Gastrocnemius medialis (tissue), 4 donors: ENCODE data around the gene MGST2. TPM values are rescaled to one million over a fixed set of nuclear protein-coding genes. Genes with fewer than 3 reads are reported as not detected.

Experiments used
- ATAC-seq, 2 donors: fragments of 150-250 bp; one replicate each; pipeline ENCODE4 v1.9.1; 2016
- DNase-seq, 2 donors: peaks; one replicate each; pipeline ENCODE4 v3.0.0-alpha.2; 2019
- H3K27ac ChIP-seq, 4 donors: fragments of 200-600 bp; sonication (generic); 1 replicate in 1 of 4; 2 replicates in 3 of 4; pipeline ENCODE4 v1.5.1; 2016 to 2018; ENCODE audit warnings: mild to moderate bottlenecking in 2 of 4, moderate library complexity in 1 of 4
- H3K27me3 ChIP-seq, 3 donors: fragments of 200-600 bp; sonication (generic) in 2 of 3; 1 replicate in 1 of 3; 2 replicates in 2 of 3; pipeline versions ENCODE4 v1.5.1 to v1.6.0; 2016 to 2019; ENCODE audit warnings: mild to moderate bottlenecking in 1 of 3, moderate library complexity in 1 of 3
- H3K36me3 ChIP-seq, 2 donors: fragments of 200-600 bp; sonication (generic) in 1 of 2; one replicate each; pipeline ENCODE4 v1.5.1; 2017 to 2018
- H3K4me1 ChIP-seq, 2 donors: fragments of 200-600 bp; sonication (generic) in 1 of 2; one replicate each; pipeline ENCODE4 v1.5.1; 2016 to 2017; ENCODE audit warnings: mild to moderate bottlenecking in 2 of 2
- H3K4me3 ChIP-seq, 4 donors: fragments of 200-600 bp; sonication (generic) in 3 of 4; 1 replicate in 1 of 4; 2 replicates in 3 of 4; pipeline ENCODE4 v1.5.1; 2016 to 2019; ENCODE audit warnings: mild to moderate bottlenecking in 2 of 4
- H3K9me3 ChIP-seq, 3 donors: fragments of 200-600 bp; sonication (generic) in 2 of 3; 1 replicate in 1 of 3; 2 replicates in 2 of 3; pipeline ENCODE4 v1.5.1; 2016 to 2019
- POLR2A ChIP-seq, 2 donors: fragments of 450-650 bp; IDR thresholded peaks; one replicate each; pipeline ENCODE4 v1.6.1; 2017; ENCODE audit warnings: antibody characterized with exemption in 2 of 2, mild to moderate bottlenecking in 2 of 2, moderate library complexity in 2 of 2
- in situ Hi-C, 4 donors: fragments of 200-750 bp; cut with MboI; loops; one replicate each; pipeline versions ENCODE4 v1.15.0 to v1.8.0; 2017; ENCODE audit warnings: low sequenced_read_pairs in 4 of 4
- intact Hi-C: fragments of 100-400 bp; cut with DNase I; formaldehyde crosslinking; loops from one replicate; pipeline ENCODE4 v1.15.1; 2023; ENCODE audit warnings: low total_unique reads
- total RNA-seq, 4 donors: library from RNA; depleted of rRNA; stranded (reverse); fragments of >200 nt; gene quantifications; one replicate each; pipeline versions ENCODE4 v1.1.0 to v1.2.3, GENCODE V29; 2016
- TF ChIP-seq, protein P1 (sequence below), 5 experiments: fragments of 450-650 bp in 3 of 5; fragments of 200-600 bp in 2 of 5; sonication (generic) in 2 of 5; IDR thresholded peaks in 4 of 5; conservative IDR thresholded peaks in 1 of 5; 1 replicate in 4 of 5; 2 replicates in 1 of 5; pipeline ENCODE4 v1.5.1; 2016 to 2019; ENCODE audit warnings: antibody characterized with exemption in 5 of 5, mild to moderate bottlenecking in 3 of 5, moderate library complexity in 3 of 5

The MGST2 gene
- 10 to 100 TPM; 17.3 to 38.6 (median 30.9) TPM for total RNA-seq

DNA sequence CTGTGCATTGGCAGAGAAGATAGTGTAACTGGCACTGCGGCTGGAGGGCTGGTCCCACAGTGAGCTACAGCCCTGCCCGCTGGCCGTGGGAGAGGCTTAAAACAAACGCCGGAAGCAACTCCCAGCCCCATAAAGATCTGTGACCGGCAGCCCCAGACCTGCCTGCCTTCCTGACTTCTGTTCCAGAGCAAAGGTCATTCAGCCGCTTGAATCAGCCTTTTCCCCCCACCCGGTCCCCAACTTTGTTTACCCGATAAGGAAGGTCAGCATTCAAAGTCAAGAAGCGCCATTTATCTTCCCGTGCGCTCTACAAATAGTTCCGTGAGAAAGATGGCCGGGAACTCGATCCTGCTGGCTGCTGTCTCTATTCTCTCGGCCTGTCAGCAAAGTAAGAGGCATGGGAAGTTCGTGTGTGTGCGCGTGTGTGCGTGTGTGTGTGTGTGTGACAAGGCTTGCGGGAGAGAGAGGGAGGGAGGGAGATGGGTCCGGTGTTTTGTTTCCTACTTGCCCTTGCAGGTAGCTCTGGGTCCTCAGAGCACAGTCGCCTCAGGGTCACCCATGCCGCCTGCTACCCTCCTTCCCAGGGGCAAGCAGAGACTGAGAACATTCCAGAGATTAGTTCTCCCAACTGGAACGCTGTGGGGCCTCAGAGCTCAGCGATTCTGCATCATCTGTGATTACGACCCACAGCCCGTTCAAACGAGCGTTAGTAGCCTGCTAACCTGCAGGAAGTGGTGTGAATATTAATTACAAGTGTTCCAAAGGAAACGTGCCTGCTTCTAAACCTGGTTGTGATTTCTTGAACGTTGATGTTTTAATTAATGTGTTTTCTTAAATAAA, at the start of gene MGST2:
Gene MGST2, plus strand, starts transcription at position 130 of the 840 bp plus-strand sequence. Its CDS starts 201 bp downstream, at position 331.
- ATAC-seq (peak; percentile 78 to 80), DNase-seq (peak; percentile 57 to 84)
- intact Hi-C loops: loop anchor here (2.0 to 5.0 kb wide), 2 partner anchors 71 to 489 kb away; partner anchors contain the start of gene MAML3
- in situ Hi-C loops: loop anchor here in 2 of 4 donors (10.0 to 25.0 kb wide), 2 partner anchors 69 to 629 kb away; no protein-coding TSS in a partner anchor
- H3K27me3 ChIP-seq: no peaks in the 10 kb centered on the region
- H3K9me3 ChIP-seq: no peaks in the 10 kb centered on the region
- peak within 1 kb of the TSS; percentile 84 to 91 (median 87) for H3K27ac ChIP-seq
- H3K36me3 ChIP-seq: no peaks in the 10 kb centered on the region
- H3K4me3 ChIP-seq: peak within 1 kb of the TSS; percentile 60 to 63 (median 63)
- TF ChIP-seq POLR2A (IDR thresholded peaks at IDR 0.05): peak in 1 of 2 donors; percentile 39
- TF ChIP-seq, protein P1, sequence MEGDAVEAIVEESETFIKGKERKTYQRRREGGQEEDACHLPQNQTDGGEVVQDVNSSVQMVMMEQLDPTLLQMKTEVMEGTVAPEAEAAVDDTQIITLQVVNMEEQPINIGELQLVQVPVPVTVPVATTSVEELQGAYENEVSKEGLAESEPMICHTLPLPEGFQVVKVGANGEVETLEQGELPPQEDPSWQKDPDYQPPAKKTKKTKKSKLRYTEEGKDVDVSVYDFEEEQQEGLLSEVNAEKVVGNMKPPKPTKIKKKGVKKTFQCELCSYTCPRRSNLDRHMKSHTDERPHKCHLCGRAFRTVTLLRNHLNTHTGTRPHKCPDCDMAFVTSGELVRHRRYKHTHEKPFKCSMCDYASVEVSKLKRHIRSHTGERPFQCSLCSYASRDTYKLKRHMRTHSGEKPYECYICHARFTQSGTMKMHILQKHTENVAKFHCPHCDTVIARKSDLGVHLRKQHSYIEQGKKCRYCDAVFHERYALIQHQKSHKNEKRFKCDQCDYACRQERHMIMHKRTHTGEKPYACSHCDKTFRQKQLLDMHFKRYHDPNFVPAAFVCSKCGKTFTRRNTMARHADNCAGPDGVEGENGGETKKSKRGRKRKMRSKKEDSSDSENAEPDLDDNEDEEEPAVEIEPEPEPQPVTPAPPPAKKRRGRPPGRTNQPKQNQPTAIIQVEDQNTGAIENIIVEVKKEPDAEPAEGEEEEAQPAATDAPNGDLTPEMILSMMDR (IDR thresholded peaks at IDR 0.05 in 4 of 5, conservative IDR thresholded peaks at IDR 0.05 in 1 of 5): no peak
- H3K4me1 ChIP-seq: peaks cover 22 to 39% of the 10 kb centered on the region in 2 donors

DNA sequence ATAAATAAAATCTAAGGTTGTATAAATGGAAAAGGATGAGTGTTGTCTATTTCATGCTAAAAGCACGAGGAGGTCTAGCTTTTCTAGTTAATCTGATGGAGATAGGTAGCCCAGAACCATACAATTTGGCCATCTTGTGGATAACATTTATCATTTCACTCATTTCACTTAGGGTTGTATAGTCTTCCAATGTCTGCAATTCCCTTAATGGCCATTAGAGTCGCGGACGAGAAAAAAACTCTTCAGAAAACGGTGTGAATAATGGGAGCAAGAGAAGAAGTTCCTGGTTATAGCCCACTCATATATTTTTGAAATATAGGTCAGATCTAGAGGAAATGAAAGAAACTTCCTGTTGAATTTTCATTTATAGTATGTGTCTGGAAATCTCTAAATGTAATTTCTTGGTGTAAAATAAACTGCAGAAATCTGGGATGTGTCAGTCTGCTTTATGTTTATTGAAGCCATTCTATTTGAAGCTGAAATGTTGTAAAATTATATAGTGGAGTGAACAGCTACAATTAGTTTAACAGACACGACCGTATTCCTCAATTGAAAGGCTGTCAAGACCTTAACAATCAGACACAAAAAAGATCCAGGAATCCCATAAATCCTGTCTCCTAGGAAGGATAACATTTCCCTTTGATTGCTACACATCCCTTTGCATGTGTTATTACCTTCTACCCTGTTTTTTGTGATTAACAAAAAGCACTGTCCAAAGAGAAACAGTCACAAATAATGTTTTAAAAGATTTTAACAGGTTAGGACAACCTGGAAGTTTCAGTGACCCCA, 47.7 kb upstream of the MGST2 start:
- no peaks in the 10 kb centered on the region for H3K36me3 ChIP-seq
- no peaks in the 10 kb centered on the region for H3K4me1 ChIP-seq
- TF ChIP-seq, protein P1 (IDR thresholded peaks at IDR 0.05 in 4 of 5, conservative IDR thresholded peaks at IDR 0.05 in 1 of 5): peak in 1 of 5 experiments; percentile 37
- no peak for TF ChIP-seq POLR2A (IDR thresholded peaks at IDR 0.05)
- DNase-seq (no peak), ATAC-seq (no peak)
- in situ Hi-C loops: no loop called here
- H3K9me3 ChIP-seq: no peaks in the 10 kb centered on the region
- H3K27me3 ChIP-seq: no peaks in the 10 kb centered on the region
- intact Hi-C loops: no loop called here
- H3K27ac ChIP-seq: no peak overlapping the region
- H3K4me3 ChIP-seq: no peak overlapping the region

DNA sequence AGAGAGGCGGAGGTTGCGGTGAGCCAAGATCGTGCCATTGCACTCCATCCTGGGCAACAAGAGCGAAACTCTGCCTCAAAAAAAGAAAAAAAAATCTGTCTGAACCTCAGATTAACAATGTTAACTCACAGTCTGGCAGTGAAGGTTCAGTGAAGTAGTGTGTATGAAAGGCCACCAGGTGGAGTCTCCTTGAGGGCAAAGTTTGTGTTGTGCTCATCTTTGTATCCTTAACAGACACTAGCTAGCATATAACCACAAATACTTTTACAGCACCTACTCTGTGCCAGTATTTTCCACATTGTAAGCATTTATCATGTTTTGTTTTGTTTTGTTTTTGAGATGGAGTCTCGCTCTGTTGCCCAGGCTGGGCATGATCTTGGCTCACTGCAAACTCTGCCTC, 46.0 kb upstream of the MGST2 start:
- intact Hi-C loops: no loop called here
- ATAC-seq (no peak), DNase-seq (no peak)
- Histone ChIP-seq H3K27me3 (no peaks in the 10 kb centered on the region), H3K4me1 (no peaks in the 10 kb centered on the region), H3K4me3 (no peak overlapping the region), H3K27ac (no peak overlapping the region), H3K36me3 (no peaks in the 10 kb centered on the region), H3K9me3 (no peaks in the 10 kb centered on the region)
- TF ChIP-seq, protein P1 (IDR thresholded peaks at IDR 0.05 in 4 of 5, conservative IDR thresholded peaks at IDR 0.05 in 1 of 5): peak in 3 of 5 experiments; percentile 20 to 33 (median 25)
- TF ChIP-seq POLR2A (IDR thresholded peaks at IDR 0.05): no peak
- in situ Hi-C loops: no loop called here

DNA sequence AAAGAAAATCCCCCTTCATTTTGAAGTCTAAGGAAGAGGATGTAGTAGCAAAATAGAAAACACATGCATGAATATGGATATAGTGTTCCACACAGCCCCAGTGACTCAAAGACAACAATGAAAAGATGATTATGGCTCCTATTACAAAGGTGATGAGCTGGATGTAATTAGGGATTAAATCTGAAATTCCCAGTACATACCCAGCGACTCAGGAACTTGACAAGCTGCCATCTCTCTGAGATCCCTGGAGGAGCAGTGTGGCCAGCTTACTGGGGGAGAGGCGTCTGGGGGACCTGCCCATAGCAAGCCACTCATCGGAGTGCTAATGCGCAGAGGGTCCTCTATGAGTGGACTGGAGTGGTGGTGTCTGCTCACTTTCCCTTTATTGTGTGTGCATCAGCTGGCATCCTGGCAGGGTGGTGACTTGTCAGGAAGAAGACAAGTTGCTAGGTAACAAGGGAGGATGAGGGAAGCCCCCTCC, 42.7 kb upstream of the MGST2 start:
- H3K9me3 ChIP-seq: no peaks in the 10 kb centered on the region
- in situ Hi-C loops (no loop called here), intact Hi-C loops (no loop called here)
- no peak overlapping the region for H3K4me3 ChIP-seq
- no peaks in the 10 kb centered on the region for H3K36me3 ChIP-seq
- no peak overlapping the region for H3K27ac ChIP-seq
- H3K4me1 ChIP-seq: no peaks in the 10 kb centered on the region
- H3K27me3 ChIP-seq: no peaks in the 10 kb centered on the region
- DNase-seq (no peak), ATAC-seq (no peak)
- no peak for TF ChIP-seq POLR2A (IDR thresholded peaks at IDR 0.05)
- TF ChIP-seq, protein P1 (IDR thresholded peaks at IDR 0.05 in 4 of 5, conservative IDR thresholded peaks at IDR 0.05 in 1 of 5): no peak
